Raji (cell line): Measurements from ENCODE around the gene TMEM50A.

Experiments used
- POLR2A ChIP-seq: IDR thresholded peaks from 2 replicates; pipeline ENCODE4 v1.6.1; 2011; ENCODE audit warnings: low read depth, low read length, control low read depth; ENCODE audit not compliant: insufficient read depth

TMEM50A gene

GRCh38 chr1:25338188-25338981, at the start of gene TMEM50A:
Gene TMEM50A, plus strand, starts transcription at chr1:25338334. Its CDS starts 2,153 bp downstream, at chr1:25340487.
- TF ChIP-seq POLR2A: peak; percentile 86

- 0 out of 2 replicates have a peak, but pooled peaks have one; percentile 23 for TF ChIP-seq POLR2A
Measured at GRCh38 chr1:25336922-25337354, 1.2 kb upstream of the TMEM50A start.

- peak; percentile 53 for TF ChIP-seq POLR2A
Measured at GRCh38 chr1:25337483-25338187, 499 bp upstream of the TMEM50A start.

- TF ChIP-seq POLR2A: no peak
Measured at GRCh38 chr1:25338986-25339385, 852 bp downstream of the TMEM50A start.

- no peak for TF ChIP-seq POLR2A
Measured at GRCh38 chr1:25341746-25342145, 3.6 kb downstream of the TMEM50A start.

GRCh38 chr1:25342846-25343245, 4.7 kb downstream of the TMEM50A start:
- TF ChIP-seq POLR2A: no peak

GRCh38 chr1:25343872-25344271, 5.7 kb downstream of the TMEM50A start:
- no peak for TF ChIP-seq POLR2A

- no peak for TF ChIP-seq POLR2A
Measured at GRCh38 chr1:25347556-25347955, 9.4 kb downstream of the TMEM50A start.

GRCh38 chr1:25349606-25350005, 11.5 kb downstream of the TMEM50A start:
- TF ChIP-seq POLR2A: no peak

- no peak for TF ChIP-seq POLR2A
Measured at GRCh38 chr1:25355841-25356395, 17.8 kb downstream of the TMEM50A start.

- no peak for TF ChIP-seq POLR2A
Measured at GRCh38 chr1:25356441-25356840, 18.3 kb downstream of the TMEM50A start.

- no peak for TF ChIP-seq POLR2A
Measured at GRCh38 chr1:25356848-25357247, 18.7 kb downstream of the TMEM50A start.

GRCh38 chr1:25360596-25361581, 22.8 kb downstream of the TMEM50A start:
- no peak for TF ChIP-seq POLR2A

- no peak for TF ChIP-seq POLR2A
Measured at GRCh38 chr1:25361901-25362300, 23.8 kb downstream of the TMEM50A start.

GRCh38 chr1:25369241-25369640, 31.1 kb downstream of the TMEM50A start:
- no peak for TF ChIP-seq POLR2A
